NCI-H2227 (cell line): ENCODE data around the gene RAX.
A peak's percentile ranks its signal among the peaks of the same experiment; 100 is the strongest.

Experiments
- DNase-seq: peaks from one replicate; lab custom pipeline; 2025; ENCODE audit not compliant: unreplicated experiment; lab: John Stamatoyannopoulos, UW

The RAX gene

DNA sequence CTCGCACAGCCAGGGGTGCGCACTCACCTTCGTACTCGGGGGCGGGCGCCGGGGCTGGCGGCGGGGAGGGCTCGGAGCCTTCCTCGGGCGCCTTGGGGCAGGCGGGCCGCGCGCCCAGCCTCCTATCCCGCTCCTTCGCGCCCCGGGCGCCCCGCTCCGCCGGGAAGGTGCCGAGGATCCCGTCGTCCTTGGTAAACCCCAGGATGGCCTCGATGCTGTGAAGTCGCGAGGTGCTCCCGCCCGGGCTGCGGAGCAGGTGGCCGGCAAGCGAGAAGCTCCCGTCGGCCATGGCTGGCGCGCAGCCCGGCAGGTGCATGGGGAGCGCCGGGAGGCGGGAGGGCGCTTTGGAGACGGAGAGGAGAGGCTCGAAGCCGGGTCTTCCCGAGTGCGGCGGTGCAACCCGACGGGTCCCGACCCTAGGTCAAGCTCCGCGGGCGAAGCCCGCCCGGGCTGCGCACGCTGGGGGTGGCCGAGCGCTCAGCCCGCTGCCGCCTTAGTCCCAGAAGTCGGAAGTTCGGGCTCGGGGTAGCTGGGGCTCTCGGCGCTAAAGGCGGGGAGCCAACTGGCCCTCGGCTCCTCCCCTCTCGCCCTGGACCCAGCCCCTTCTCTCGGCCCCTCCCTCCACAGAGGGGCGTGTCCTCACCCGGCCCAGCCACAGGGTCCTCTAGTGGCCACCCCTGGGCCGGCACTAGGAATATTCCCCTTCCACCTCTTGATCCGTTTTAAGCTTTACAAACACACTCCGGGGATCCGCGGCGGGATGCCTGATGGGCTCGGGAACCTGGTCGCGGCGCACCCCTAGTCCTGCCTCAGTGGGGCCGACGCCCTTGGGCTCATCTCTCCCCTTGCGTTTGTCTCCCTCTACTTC, at the start of gene RAX:
RAX (minus strand) TSS at position 564 of the 868 bp plus-strand sequence; CDS start at position 316, 248 bp downstream.
- peak; percentile 72 for DNase-seq

- DNase-seq: no peak
Observed at GRCh38 chr18:59318460-59319050, 45.3 kb upstream of the RAX start, which contains the start of gene CPLX4. TSS of gene CPLX4 (minus strand) at chr18:59318649. CDS start at chr18:59318462, 187 bp downstream.

GRCh38 chr18:59311631-59312030, 38.4 kb upstream of the RAX start:
- DNase-seq: no peak

DNA sequence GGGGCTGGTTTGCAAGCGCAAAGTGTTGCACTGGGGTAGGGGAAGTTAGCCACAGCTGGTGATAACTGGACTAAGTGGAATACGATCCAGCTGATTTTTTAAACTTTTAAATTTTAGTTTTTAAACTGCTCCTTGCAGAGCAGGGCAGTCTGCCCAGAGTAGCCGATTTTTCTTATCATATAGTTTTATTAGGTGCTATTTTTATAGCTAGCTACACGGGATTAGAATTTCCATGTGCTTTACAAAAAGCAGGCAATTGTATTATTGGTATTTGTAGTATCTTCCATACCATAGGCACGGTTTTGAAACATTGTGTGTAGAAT, 35.6 kb upstream of the RAX start:
- DNase-seq: no peak

- peak; percentile 84 for DNase-seq
Observed at GRCh38 chr18:59308248-59308937, 35.1 kb upstream of the RAX start.

DNA sequence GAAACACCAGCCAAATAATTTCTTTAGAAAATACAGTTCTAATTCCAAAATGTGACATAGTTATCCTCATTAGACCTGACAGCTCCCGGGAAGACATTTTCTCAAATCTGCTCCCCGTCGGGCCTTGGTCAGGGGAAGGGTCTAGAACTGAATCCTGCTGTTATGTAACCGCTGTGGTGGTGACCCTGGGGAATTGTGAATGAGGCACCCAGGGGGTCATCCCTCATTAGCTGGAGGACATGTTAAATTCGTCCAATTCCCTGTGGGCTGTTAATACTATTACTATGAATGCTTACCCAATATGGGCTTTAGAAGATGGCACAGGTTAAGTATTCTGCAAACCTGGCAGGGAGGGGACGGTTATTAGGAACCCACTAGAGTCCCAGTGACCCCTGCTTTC, 33.4 kb upstream of the RAX start:
- DNase-seq: no peak

- no peak for DNase-seq
Observed at GRCh38 chr18:59305295-59305694, 32.0 kb upstream of the RAX start.

DNA sequence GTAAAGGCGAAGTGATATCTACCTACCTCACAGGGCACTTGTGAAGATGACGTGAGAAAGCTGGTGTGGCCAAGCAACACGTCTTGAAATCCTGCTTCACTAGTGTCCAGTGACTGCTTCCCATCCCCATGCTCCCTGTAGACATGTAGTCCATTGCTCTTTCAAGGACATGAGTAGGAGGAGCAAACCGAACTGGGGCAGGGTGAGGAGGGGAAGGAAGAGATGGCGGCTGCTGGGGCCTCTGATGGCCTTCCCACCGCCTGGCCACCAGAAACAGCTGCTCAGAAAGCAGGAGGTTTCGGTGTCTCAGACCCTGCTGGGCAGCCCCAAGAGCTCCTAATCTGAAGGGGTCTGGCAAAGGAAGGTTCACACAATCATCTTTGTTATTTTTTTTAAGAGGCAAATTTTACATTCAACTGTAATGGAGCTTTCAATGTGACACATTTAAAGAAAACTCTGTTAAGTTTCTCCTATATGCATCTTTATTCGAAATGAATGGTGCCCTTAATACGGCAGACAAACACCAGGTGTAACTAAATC, 30.5 kb upstream of the RAX start:
- DNase-seq: no peak

GRCh38 chr18:59303006-59303405, 29.8 kb upstream of the RAX start:
- DNase-seq: no peak

DNA sequence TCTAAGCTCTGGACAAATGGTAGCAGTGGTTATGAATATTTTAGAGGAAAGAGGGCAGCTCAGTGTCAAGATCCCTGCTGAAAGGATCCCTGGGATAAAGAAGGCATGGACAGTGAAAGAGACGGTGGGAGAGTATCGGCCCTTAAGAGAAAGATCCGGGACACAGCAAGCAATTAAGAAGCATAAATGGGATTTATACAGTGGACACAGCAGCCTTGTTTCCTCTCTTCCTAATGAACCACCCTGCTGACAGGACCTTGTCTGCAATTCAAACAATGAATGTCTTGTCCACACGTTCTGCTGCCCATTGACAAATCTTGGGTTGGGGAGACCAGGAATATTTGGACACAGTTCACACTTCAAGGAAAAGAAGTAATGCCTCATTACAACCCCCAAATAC, 28.7 kb upstream of the RAX start:
- DNase-seq: no peak

DNA sequence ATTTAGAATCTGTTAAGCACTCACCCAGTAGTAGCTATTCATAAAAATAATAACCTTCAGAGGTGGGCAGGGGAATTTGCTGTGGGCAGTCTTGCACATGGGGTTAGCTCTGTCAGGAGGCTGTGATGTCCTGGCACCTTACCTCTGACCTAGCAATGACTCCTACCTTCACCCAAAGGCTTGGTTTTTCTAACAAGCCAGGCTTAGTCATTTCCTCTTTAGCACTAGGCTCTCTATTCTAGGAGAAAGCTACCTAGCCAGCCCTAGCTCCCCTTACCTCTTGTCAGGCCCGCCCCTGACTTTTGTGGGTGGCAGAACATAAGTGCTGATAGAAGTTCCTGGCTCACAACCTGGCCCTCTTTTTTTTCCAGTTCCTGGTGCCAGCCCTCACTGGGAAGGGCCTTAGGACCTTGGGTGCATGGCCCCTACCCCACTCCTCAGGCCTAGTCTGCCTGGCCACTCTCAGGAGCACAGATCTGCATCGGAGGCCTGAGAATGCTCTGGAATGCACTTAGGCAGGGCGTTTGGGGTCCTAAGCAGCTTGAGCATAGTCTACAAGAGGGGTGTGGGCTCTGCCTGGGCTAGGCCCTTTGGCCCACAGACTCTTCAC, 27.5 kb upstream of the RAX start:
- DNase-seq: no peak

DNA sequence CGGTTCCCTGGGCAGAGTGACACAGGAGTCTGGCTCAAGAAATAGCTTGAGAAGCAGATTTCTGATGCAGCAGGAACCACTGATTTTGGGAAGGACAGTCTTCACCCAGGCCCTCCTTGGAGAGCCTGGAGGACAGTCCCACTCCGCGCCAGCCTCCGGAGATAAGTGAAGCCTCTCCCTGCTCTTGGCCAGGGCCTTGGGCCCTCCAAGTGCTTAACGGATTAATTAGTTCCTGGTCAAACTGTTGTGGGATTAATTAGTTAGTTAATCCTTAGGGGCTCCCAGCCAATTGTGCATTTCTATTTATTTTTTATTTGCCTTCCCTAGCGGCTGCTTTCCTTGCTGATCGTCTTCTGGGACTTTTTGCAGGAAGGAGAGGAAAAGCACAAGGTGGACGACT, 25.6 kb upstream of the RAX start:
- DNase-seq: no peak

DNA sequence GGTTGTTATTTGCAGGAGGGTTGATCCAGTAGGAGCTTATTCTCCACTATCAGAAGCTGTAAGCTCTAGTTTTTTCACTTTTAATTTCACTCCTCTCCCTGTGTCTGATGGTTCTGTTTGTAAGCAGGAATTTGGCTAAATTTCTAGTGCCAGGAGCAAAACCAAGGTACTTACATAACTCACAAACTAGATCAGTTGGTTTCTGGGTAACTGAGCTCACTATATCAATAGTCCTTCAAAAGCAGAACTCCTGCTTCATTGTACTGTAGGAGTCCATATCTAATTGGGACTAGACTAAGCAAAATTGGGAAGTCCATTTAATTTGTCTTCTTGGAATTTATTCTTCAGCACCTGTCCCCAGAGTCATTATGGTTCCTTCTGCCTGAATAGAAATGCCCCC, 20.1 kb upstream of the RAX start:
- DNase-seq: no peak

GRCh38 chr18:59286341-59286740, 13.1 kb upstream of the RAX start:
- no peak for DNase-seq

- no peak for DNase-seq
Observed at GRCh38 chr18:59282341-59282740, 9.1 kb upstream of the RAX start.

DNA sequence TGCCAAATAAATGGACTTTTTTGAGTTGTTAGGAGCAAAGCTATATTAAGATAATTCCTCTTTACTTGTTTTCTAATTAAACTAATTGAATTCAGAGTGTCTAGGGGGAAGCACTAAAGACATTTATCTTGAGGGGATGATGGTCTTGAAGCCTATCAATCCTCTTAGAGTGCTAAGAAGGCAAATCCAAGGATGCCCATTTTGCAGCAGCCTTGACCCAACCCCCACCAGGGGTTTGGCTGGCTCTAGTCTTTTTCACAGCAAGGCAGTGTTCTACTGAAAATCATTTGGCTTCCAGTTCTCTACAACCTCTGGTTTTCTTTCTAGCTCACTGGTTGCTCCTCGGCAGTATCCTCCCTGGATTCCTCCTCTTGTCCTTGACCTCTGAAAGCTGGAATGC, 6.5 kb upstream of the RAX start:
- no peak for DNase-seq

DNA sequence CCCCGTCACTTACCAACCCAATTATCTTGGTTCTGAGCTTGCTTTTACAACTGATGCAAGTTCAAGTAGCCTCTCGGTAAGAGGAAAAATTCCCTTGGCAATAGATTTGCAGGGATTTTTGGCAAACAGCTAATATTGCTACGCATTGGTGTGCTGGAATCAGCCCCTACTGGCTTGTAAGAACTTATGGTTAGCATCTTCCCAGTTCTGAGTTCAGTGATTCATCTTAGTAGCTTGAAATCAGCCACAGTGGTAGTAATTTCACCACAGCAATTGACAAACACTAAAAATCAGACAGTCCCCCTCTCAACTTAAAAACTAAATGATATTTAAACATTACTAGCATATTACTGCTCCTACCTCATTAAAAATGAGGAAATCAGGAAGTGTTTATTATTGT, 5.9 kb upstream of the RAX start:
- no peak for DNase-seq

GRCh38 chr18:59278793-59279192, 5.5 kb upstream of the RAX start:
- no peak for DNase-seq

DNA sequence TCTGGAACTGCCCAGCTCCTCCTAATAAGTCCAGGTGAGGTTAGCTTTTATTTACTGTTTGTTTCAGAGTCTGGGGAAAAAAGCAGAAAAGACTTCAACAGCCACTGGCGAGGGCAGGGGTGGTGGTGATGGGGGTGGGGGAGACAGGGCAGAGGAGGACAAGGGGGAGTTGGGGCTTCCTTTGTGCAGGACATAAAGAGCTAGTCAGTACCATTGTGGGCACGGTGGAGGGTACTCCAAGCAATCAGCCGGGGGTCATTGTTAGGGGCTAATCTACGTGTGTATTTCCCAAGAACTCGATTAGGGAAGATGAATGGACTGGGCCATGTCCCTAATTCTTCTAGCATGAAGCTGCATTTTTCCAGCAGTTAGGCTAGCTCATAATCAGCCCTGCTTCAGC, 2.8 kb upstream of the RAX start:
- no peak for DNase-seq

DNA sequence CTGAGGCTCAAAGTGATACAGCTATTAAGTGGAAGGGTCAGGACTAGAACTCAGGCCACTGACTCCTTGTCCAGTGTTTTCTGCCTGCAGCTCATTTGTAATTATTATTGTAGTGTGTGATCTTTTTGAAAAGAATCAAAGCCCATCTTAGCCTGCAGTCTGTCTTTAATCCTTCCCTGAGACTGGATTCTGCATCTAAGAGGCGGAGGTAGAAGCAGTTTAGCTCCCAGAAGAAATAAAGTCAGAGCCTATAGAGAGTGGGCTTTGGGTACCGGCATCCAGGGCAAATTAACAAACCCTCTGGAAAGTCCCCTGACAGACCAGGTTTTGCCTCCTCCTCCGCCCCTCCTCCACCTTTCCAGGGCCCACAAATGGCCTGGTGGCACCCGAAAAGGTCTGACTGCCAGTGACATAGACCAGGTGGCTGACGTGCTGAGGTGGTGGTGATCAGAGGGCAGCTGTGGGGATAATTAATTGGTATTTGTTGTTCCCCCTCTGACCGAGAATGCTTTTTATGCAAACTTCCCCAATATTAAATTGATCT, 2.2 kb upstream of the RAX start:
- no peak for DNase-seq

GRCh38 chr18:59274533-59274928, 1.3 kb upstream of the RAX start:
- DNase-seq: no peak
